Hepatocyte (in vitro differentiated cells): Measurements from ENCODE around the gene HEXD. TPM values are rescaled to one million over a fixed set of nuclear protein-coding genes. Genes with fewer than 3 reads are reported as not detected.

Source experiments
- DNase-seq: peaks from one replicate; pipeline ENCODE4 v3.0.0-alpha.2; 2016; ENCODE audit warnings: low spot score
- H2AFZ ChIP-seq: fragments of 200-600 bp; sonication (generic); 2 replicates; pipeline ENCODE4 v1.6.0; 2016; ENCODE audit warnings: antibody characterized with exemption, mild to moderate bottlenecking
- H3K27ac ChIP-seq: fragments of 200-600 bp; sonication (generic); 2 replicates; pipeline ENCODE4 v1.5.1; 2016; ENCODE audit warnings: mild to moderate bottlenecking
- H3K27me3 ChIP-seq: fragments of 200-600 bp; sonication (generic); 2 replicates; pipeline ENCODE4 v1.6.1; 2016
- H3K36me3 ChIP-seq: fragments of 200-600 bp; sonication (generic); replicated peaks from 2 replicates; pipeline ENCODE4 v1.5.1; 2016; ENCODE audit warnings: low read depth; ENCODE audit not compliant: insufficient read depth
- H3K4me1 ChIP-seq: fragments of 200-600 bp; sonication (generic); 2 replicates; pipeline ENCODE4 v1.5.1; 2016; ENCODE audit warnings: mild to moderate bottlenecking, moderate library complexity; ENCODE audit not compliant: insufficient read depth
- H3K4me2 ChIP-seq: fragments of 200-600 bp; sonication (generic); 2 replicates; pipeline ENCODE4 v1.6.0; 2016
- H3K4me3 ChIP-seq: fragments of 200-600 bp; sonication (generic); 2 replicates; pipeline ENCODE4 v1.5.1; 2016; ENCODE audit warnings: mild to moderate bottlenecking
- H3K79me2 ChIP-seq: fragments of 200-600 bp; sonication (generic); 2 replicates; pipeline ENCODE4 v1.6.0; 2017; ENCODE audit warnings: mild to moderate bottlenecking
- H3K9me2 ChIP-seq: fragments of 200-600 bp; sonication (generic); replicated peaks from 2 replicates; pipeline ENCODE4 v1.6.0; 2017; ENCODE audit warnings: mild to moderate bottlenecking; ENCODE audit not compliant: insufficient read depth
- H3K9me3 ChIP-seq: fragments of 200-600 bp; sonication (generic); 2 replicates; pipeline ENCODE4 v1.5.1; 2016; ENCODE audit warnings: low read depth, mild to moderate bottlenecking
- H4K20me1 ChIP-seq: fragments of 200-600 bp; sonication (generic); 2 replicates; pipeline ENCODE4 v1.6.0; 2016; ENCODE audit warnings: mild to moderate bottlenecking; ENCODE audit not compliant: insufficient read depth, poor library complexity, severe bottlenecking
- CTCF ChIP-seq: fragments of 200-600 bp; sonication (generic); IDR thresholded peaks from 2 replicates; pipeline ENCODE4 v1.5.1; 2016; ENCODE audit warnings: antibody characterized with exemption, mild to moderate bottlenecking; ENCODE audit not compliant: poor library complexity
- EZH2 ChIP-seq: fragments of 200-600 bp; sonication (generic); IDR thresholded peaks from 2 replicates; pipeline ENCODE4 v1.6.1; 2016; ENCODE audit warnings: antibody characterized with exemption, mild to moderate bottlenecking, borderline replicate concordance
- EZH2phosphoT487 ChIP-seq: fragments of 200-600 bp; sonication (generic); IDR thresholded peaks from one replicate; pipeline ENCODE4 v1.6.1; 2018; ENCODE audit warnings: antibody characterized with exemption, mild to moderate bottlenecking, low read depth, moderate library complexity; ENCODE audit not compliant: unreplicated experiment, severe bottlenecking
- WGBS: methylation state at CpG from one replicate; pipeline ENCODE4 v1.1.6; 2016; ENCODE audit warnings: low lambda C conversion rate; ENCODE audit errors: missing lambda C conversion rate; 5-methylcytosine and 5-hydroxymethylcytosine counted together
- polyA plus RNA-seq: library from polyadenylated mRNA; unstranded; fragments of >200 nt; fragmentation: Nextera tagmentation; extraction: Ambion mirVana; gene quantifications from 2 replicates; pipeline ENCODE4 v1.2.1, GENCODE V29; 2016
- total RNA-seq: library from RNA; depleted of rRNA; stranded (reverse); fragments of >200 nt; gene quantifications from 2 replicates; pipeline ENCODE4 v1.2.3, GENCODE V29; 2014

Gene HEXD
- total and polyA plus RNA-seq, 2 experiments from 2014 or later = 32.6 to 46.0 TPM

- Histone ChIP-seq H3K27ac (peak overlapping the region; percentile 99), H3K4me1 (peaks cover 19% of the 10 kb centered on the region), H3K4me3 (peak overlapping the region; percentile 6), H3K27me3 (no peaks in the 10 kb centered on the region), H4K20me1 (peaks cover 5% of the 10 kb centered on the region), H3K9me3 (no peaks in the 10 kb centered on the region), H3K79me2 (peaks cover 23% of the 10 kb centered on the region), H3K36me3 (no peaks in the 10 kb centered on the region), H3K4me2 (peak overlapping the region; percentile 77), H2AFZ (peak overlapping the region; percentile 12), H3K9me2 (no peaks in the 10 kb centered on the region)
- no peak for TF ChIP-seq EZH2phosphoT487
- no peak for TF ChIP-seq CTCF
- TF ChIP-seq EZH2 = no peak
- 79% methylated on average over 10 of the region's 10 CpGs for WGBS
- DNase-seq = no peak
Measured at GRCh38 chr17:82457073-82457928, 39.2 kb downstream of the HEXD start.

GRCh38 chr17:82457929-82458178 lies 39.7 kb downstream of the HEXD start:
- 7% methylated on average over 8 of the region's 8 CpGs for WGBS
- DNase-seq = peak; percentile 98
- no peaks in the 10 kb centered on the region for H3K27me3 ChIP-seq
- H3K9me3 ChIP-seq = no peaks in the 10 kb centered on the region
- H3K4me3 ChIP-seq = peak overlapping the region; percentile 6
- H3K79me2 ChIP-seq = peaks cover 23% of the 10 kb centered on the region
- peak overlapping the region; percentile 99 for H3K27ac ChIP-seq
- H4K20me1 ChIP-seq = peaks cover 5% of the 10 kb centered on the region
- no peak for TF ChIP-seq EZH2
- TF ChIP-seq CTCF = no peak
- TF ChIP-seq EZH2phosphoT487 = no peak
- no peaks in the 10 kb centered on the region for H3K36me3 ChIP-seq
- no peaks in the 10 kb centered on the region for H3K9me2 ChIP-seq
- peaks cover 22% of the 10 kb centered on the region for H3K4me1 ChIP-seq
- peak overlapping the region; percentile 12 for H2AFZ ChIP-seq
- peak overlapping the region; percentile 77 for H3K4me2 ChIP-seq

- peak; percentile 99 for DNase-seq
- Histone ChIP-seq H3K4me3 (peak within 1 kb of the TSS; percentile 79), H3K4me2 (peak within 1 kb of the TSS; percentile 94), H3K27me3 (no peaks in the 10 kb centered on the region), H3K79me2 (peaks cover 23% of the 10 kb centered on the region), H3K9me3 (no peaks in the 10 kb centered on the region), H3K27ac (peak within 1 kb of the TSS; percentile 99), H3K9me2 (no peaks in the 10 kb centered on the region), H4K20me1 (peaks cover 5% of the 10 kb centered on the region), H3K36me3 (no peaks in the 10 kb centered on the region), H3K4me1 (peaks cover 22% of the 10 kb centered on the region), H2AFZ (peak within 1 kb of the TSS; percentile 31)
- 1% methylated on average over 77 of the region's 85 CpGs for WGBS
- no peak for TF ChIP-seq CTCF
- no peak for TF ChIP-seq EZH2phosphoT487
- TF ChIP-seq EZH2 = no peak
Measured at GRCh38 chr17:82458179-82458884, 40.2 kb downstream of the HEXD start, which contains the start of gene NARF. NARF (plus strand) TSS chr17:82458741; CDS start chr17:82458804, 63 bp downstream.
